Fibroblast of peridontal ligament (primary cell): ENCODE data around the gene ADCYAP1R1.

Source experiments
- DNase-seq: peaks from one replicate; pipeline ENCODE4 v3.0.0-alpha.2; 2010; ENCODE audit errors: extremely low read depth

ADCYAP1R1 gene

DNA sequence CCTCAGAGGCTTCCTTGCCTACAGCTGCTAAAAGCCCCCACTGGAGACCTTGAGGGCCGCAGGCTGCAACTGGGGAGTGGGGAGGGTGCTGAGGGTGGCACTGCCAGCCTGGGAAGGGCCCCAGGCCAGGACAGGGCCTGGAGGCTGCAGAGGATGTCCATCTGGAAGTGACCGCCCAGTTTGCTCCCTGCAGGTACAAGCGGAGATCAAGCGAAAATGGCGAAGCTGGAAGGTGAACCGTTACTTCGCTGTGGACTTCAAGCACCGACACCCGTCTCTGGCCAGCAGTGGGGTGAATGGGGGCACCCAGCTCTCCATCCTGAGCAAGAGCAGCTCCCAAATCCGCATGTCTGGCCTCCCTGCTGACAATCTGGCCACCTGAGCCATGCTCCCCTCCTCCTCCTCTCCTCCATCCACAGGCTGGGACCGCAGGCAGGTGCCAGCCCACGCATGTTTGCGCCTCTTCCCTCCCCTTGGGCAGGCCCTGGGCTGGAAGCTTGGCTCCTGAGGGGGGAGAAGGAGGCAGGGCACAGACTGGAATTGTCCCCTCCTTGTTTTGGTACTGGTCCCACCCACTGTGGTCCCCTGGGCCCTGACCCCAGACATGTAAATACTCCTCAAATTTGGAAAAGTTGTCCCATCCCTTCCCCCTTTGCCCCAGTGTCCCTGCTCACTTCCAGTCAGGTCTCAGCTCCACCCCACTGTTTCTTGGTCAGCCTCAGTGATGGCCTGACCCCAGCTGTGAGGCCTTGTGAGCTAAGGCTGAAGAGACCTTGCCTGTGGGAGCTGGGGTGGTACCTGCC is 54.4 kb downstream of the ADCYAP1R1 start:
- DNase-seq = no peak

GRCh38 chr7:31107106-31108090 is 55.3 kb downstream of the ADCYAP1R1 start:
- no peak for DNase-seq

DNA sequence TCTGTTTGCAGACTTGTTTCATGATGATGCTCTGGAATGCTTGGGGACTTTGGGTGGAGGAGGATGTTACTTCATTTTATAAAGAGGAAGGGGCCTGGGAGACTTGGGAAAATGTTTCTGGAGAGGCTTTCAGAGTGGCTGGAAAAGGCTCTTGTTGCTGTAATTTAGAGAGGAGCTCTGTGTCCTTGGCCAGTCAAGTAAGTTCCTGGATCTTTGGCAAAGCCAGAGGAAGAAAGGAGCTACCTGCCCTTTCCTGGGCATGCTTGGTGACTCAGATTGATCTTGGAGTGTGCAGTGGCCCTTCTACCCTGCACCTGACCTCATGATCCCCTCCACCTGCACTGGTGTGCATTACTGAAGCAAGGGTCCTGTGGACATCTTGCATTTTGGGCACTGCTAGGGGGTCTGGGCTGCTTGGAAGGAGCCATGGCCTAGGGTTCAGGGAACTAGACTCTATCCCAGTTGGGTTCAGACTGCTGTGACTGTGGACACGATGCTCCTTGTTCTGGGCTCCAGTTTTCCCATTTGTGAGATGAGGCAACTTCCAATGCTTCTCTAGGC is 56.1 kb downstream of the ADCYAP1R1 start:
- no peak for DNase-seq

DNA sequence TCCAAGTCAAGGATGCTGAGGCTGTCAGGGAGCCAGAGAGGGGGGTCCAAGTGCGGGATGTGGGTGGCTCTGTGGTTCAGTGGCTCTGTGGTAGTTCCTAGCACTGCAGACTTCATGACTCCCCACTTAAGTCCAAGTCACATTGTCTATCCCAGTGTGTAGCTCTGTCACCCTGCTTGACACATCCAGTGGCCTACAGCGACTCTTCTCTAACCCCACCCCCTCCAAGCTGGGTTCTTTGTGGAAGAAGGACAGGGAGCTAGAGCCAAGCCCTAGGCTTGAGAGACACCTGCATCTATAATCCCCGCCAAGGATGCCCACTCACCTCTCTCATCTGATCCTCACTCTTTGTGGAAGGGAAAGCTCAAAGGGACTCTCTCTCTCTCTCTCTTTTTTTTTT is 57.6 kb downstream of the ADCYAP1R1 start:
- no peak for DNase-seq

GRCh38 chr7:31110331-31111108 is 58.4 kb downstream of the ADCYAP1R1 start:
- DNase-seq = no peak

GRCh38 chr7:31111109-31111451 is 59.0 kb downstream of the ADCYAP1R1 start:
- no peak for DNase-seq

DNA sequence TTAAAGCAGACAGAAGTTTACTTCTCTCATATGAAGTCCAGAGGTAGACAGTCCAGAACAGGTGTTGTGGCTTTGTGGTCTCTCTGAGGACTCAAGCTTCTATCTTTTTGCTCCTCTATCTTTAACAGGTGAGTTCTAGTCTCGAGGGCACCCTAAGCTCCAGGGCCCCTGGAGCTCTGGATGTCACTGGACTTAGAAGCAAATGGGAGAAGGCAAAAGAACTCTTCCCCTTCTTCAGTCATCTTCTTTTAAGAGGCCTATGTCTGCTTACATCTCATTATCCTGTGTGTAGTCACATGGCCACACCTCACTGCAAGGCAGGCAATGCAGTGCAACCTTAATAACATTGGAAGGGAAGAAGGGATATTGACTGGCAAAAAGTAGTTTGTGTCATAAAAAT is 61.6 kb downstream of the ADCYAP1R1 start:
- DNase-seq = no peak

GRCh38 chr7:31114593-31115343 is 62.7 kb downstream of the ADCYAP1R1 start:
- peak; percentile 24 for DNase-seq

DNA sequence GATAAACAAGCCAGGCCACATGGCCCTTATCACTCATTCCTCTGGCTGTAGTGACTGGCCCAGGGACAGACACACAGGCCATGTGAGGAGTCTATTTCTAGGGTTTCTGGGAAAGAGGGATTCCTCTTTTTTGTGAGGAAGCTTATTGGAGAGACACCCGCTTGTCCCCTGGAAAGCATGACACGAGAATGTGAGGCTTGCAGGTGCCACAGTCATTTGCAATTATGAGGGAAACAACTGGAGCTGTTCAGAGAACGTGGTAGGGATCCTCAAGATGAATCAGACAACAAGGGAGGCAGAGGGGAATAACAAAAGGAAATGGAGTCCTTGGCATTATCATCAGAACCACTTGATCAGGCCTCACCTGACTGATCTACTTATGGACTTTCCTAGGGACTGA is 64.5 kb downstream of the ADCYAP1R1 start:
- no peak for DNase-seq

DNA sequence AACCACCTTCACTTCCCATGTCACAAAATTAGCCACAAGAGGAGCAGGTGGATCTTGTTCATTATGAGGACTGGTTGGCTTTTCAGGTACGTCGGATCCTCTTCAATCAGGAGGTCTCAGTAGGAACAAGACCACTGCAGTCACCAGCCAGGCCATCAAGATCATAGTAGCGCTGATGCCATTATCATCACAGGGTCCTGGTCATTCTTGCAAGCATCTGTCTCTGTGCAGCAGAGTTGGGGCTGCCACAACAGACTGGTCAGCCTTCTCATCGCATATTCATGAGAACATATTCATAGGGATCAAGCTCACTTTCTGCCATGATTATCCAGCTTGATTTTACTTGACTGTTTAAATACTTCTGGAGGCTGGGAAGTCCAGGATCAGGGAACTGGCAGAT is 67.1 kb downstream of the ADCYAP1R1 start:
- DNase-seq = no peak

DNA sequence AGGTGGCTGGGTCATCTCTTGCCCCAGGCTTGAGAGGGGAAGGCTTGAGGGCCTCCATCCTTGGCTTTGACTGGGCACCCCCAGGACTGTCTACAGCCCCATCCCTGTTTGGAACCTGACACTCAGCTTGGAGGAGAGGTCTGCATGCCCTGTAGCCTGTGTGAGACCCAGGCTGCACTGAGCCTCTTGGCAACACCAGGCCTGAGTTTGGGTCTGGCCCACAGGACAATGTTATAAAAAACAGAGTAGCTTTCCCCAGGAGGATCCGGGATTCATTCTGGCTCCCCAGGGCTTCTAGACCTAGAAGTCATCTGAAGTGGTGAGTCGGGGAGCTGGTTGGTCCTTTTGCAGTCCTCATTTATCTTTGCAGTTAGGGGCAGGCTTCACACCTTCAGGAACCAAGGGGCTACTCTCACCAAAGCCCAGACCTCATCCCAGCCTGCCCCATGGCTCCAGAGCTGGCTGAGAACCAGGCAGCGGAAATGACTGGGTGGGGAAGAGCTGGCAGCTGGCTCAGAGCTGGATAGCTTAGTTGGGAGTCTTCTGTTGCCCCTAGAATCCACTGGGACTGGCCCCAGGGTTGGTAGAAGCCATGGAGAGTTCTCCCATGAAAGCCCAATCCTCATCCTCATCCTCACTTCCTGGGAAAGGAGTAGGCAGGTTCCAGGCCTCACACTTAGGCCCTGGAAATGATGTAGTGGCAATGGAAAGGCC is 68.8 kb downstream of the ADCYAP1R1 start:
- no peak for DNase-seq

DNA sequence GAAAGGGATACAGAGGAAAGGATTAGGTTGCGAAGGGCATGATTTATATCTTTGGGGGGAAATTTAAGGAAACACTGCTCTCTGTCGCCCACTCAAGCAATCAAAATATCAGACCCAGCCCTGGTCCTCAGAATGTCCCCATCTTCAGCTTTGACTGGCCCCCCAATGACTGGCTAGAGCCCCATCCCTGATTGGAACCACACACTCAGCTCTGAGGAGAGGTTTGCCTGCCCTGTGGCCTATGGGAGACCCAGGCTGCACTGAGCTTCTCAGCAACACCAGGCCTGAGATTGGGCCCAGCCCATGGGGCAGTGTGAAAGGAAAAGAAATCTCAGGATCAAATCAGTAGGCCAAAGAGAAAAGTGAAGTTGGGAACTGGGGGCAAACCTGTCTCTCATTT is 69.5 kb downstream of the ADCYAP1R1 start:
- no peak for DNase-seq

DNA sequence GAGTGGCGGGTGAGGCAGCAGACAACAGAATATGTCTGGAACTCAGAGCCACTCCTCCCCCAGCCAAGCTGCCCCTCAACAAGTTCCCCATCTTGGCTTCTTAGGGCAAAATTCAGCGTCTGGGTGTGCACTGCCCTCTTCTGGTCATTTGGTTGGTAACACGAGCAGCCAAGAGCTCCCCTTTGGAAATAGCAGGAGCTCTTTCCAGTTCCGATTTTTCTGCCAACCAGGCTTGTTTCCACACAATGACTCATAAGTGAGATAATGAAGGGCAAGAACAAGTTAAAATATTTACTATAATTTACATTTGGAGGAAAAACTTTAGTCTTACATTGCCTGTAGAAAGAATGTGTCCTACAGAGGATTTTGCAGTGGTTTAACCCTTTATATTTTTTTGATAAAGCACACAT is 70.5 kb downstream of the ADCYAP1R1 start:
- peak; percentile 94 for DNase-seq

GRCh38 chr7:31123321-31123720 is 71.2 kb downstream of the ADCYAP1R1 start:
- DNase-seq = no peak

DNA sequence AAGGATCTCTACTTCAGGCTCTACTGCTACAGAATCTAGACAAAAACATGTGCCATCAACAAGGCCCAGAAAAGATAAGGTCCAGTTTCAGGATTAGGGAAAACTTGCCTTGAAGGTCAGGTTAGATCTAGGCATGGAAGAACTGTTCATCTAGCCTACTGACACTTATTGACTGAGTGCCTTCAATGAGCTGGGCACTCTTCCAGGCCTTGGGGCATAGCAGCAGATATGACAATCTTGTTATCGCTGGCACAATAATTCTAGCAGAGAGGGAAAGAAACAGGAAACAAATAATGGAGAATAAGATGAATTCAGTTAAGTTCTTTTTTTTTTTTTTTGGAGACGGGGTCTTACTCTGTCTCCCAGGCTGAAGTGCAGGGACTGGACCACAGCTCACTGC is 71.6 kb downstream of the ADCYAP1R1 start:
- no peak for DNase-seq

GRCh38 chr7:31125171-31125570 is 73.1 kb downstream of the ADCYAP1R1 start:
- no peak for DNase-seq

- peak; percentile 35 for DNase-seq
Measured at GRCh38 chr7:31126976-31127375, 74.9 kb downstream of the ADCYAP1R1 start.

GRCh38 chr7:31129067-31129466 is 77.0 kb downstream of the ADCYAP1R1 start:
- no peak for DNase-seq

DNA sequence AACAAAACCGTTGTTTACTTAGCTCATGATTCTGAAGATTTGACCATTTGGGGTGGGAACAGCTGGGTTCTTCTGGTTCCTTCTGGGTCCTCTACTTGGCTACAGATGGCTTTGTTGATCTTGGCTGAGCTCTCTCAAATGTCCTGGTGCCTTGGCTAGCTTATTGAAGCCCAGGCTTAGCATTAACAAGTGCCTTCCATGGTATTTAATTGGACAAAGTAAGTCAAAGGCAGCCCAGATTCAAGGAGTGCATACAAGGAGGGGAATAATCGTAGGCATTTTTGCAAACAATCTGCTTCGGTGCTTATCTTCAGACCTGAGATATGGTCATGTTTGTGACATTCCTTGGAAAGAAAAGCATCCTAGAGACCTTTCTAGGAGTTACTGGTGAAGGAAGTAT is 81.4 kb downstream of the ADCYAP1R1 start:
- no peak for DNase-seq
